HL-60/S4 (cell line): ENCODE data around the gene FCER2.
"Not testable (repeated sequence)": the region's sequence is repeated elsewhere in the genome, so short reads cannot be mapped to it uniquely, and the experiment has no call there.

Experiments used
- in situ Hi-C: fragments of 300-500 bp; cut with MboI; formaldehyde crosslinking; loops from 2 replicates; pipeline ENCODE4 v1.14.3; 2022; ENCODE audit warnings: low sequenced_read_pairs

The FCER2 gene, protein sequence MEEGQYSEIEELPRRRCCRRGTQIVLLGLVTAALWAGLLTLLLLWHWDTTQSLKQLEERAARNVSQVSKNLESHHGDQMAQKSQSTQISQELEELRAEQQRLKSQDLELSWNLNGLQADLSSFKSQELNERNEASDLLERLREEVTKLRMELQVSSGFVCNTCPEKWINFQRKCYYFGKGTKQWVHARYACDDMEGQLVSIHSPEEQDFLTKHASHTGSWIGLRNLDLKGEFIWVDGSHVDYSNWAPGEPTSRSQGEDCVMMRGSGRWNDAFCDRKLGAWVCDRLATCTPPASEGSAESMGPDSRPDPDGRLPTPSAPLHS

DNA sequence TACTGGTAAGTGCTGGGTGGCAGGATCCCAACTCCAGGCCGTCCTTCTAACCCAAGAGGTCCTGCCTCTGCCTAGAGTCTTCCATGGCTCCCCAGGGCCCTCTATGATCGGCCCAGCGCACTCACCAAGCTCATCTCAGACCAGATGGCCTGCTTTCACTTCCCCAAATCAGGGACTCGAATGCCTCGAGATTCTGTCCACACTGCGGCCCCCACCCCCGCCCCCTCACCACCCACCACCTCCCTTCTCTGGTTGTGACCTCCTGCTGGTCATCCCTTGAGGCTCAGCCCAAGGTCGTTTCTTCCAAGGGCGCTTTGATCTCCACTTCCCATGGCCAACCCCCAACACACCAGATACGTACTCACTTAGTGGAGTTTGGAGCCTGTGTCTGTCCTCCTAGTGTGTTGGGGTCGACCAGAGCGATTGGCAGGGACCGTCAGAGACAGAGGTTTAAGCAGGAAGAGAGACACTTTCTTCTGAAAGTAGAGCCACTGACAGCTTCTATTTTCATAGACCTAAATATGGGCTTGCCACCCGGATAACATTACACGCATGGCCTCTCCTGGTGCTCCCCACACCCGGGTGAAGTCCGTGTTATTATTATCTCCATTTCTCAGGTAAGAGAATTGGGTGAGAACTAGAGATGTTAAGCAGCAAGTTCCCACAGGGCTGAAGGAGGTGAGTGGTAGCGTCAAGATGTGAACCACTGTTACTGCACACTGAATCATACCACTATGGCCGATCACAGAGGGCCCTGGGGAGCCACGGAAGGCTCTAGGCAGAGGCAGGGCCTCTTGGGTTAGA is at the start of gene FCER2:
Gene FCER2 (minus strand): TSS at position 478 of the 804 bp plus-strand sequence. CDS start 2,371 bp downstream, outside the sequence.
- in situ Hi-C loops: no loop called here

DNA sequence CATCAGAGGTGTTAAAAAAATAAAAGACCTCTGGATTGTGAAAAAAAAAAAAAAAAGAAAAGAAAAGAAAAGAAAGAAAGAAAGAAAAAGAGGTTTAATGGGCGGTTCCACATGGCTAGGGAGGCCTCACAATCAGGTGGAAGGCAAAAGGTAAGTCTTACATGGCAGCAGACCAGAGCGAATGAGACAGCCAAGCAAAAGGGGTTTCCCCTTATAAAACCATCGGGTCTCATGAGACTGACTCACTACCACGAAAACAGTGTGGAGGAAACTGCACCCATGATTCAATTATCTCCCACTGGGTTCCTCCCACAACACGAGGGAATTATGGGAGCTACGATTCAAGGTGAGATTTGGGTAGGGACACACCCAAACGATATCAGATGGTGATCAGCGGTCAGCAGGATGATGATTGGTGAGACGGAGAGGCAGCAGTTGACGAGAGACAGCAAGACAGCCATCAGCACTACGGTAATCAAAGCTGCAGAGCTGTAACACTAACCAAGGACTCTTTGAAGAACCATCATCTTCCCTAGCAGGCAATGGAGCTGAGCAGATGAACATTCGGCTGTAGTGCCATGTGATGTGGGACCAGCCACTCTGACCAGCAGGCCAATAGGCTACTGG is 49.3 kb upstream of the FCER2 start:
- in situ Hi-C loops: no loop called here

DNA sequence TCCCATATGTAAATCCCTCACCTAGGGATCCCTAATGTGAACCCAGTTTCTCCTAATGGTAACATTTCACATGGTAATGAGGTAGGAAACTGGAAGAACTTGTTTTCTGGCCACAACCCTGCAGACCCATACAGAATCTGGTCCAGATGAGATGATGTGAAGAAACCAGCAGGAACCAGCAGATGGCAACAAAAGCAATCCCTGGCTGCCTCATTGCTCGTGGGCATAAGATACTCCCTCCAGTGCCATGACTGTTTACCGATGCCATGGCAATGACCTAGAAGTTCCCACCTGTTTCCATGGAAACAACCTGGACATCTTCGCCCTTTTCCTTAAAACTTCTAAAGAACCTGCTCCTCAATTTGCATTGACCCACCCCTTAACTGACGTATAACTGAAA is 46.8 kb upstream of the FCER2 start:
- in situ Hi-C loops: no loop called here

DNA sequence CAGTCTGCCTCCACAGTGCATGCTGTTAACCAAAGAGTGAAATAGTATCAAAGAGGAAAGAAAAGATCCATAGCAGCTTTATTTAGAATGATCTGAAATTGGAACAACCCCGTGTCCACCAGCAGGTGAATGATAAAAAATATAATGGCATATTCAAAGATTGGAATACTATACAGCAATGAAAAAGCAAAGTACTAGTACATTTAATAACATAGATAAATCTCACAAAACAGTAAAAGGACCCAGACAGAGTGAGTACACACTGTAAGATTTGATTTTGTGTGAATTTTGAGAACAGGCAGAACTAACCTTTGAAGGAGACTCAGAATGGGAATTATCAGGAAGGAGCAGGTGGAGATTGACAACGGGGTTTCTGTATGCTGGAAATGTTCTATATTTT is 46.2 kb upstream of the FCER2 start:
- in situ Hi-C loops: no loop called here

DNA sequence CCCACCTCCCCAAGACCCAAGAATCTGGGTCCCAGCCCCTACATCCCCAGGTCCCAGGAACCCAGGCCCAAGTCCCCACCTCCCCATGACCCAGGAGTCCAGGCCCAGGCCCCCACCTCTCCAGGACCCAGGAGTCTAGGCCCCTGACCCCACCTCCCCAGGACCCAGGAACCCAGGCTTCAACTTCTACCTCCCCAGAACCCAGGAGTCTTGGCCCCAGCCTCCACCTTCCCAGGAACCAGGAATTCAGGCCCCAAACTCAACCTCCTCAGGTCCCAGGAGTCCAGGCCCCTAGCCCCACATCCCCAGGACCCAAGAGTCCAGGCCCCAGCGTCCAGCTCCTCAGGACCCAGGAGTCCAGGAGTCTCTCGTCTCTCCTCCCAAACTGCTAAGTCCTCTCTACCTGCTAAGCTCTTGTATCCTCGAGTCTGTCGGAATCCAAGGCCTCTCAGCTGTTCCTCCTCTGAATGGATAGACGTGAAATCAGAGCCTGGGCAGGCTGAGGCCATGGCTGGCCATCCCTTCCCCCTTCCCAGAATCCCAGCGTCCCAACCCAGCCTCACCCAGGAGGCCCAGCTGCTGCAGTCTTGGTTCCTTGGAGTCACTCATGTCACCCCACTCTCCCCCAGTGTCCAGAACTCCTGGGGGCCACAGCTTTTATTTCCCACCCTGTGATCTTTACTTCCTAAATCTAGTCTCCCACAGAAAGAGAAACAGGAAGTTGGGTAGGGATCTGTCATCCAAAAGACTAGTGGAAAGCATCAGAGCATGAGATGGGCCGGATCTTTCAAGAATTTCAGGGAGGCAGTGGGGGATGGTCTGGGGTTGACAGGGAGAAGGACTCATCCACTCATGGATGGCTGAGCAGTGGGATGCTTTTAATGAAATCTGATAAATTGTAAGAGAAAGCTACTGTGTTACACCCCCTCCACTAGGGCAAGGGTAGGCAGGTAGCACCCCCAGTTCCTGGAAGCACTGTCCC is 45.3 kb upstream of the FCER2 start, which contains the start of gene CD209:
Gene CD209 (minus strand): TSS at position 632 of the 982 bp plus-strand sequence. CDS start 23 bp downstream, at position 609.
- in situ Hi-C loops: no loop called here

DNA sequence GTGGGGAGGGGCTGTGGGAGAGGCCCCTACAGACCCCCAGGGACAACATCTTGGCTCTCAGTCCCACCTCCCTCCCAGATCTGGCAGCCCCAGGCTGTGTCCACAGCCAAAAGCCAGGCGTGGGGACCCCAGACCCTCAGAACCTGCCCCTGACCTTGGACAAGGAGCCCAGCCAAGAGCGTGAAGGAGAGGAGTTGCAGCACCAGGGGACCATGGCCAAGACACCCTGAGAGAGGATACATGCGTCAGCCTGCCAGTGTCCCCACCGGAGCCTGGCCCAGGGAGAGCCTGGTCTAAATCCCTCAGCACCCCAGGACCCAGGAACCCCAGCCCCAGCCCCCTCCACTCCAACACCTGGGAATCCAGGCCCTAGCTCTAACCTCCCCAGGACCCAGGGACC is 44.4 kb upstream of the FCER2 start:
- in situ Hi-C loops: not testable (repeated sequence)

DNA sequence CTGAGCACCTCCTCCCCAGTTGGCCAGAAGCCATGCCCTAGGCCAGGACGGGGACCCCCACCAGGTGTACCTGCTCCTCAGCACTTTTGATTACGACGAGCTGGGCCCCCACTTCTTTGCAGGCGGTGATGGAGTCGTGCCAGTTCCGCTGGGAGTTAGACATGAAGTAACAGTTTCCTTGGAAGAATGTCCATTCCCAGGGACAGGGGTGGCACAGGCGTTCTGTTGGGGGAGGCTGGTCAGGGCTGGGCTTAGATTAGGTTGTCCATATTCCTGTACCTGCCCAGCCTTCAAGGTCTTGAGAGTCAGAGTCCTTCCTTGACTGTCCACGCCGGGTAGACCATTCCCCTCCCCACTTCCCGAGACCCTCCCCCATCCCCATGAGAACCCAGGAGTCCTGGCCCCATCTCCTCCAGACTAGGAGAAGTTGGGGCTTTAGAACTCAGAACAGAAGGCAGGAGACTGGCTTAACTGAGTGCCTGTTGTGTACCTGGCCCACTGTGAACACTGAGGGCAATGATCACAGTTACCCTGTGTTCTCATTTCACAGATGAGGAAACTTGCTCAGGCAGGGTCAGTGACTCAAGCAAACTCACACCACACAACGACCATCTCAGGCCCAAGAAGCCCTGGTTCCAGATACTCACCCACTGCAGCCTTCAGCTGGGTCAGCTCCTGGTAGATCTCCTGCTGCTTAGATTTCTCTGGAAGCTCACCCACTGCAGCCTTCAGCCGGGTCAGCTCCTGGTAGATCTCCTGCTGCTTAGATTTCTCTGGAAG is 43.1 kb upstream of the FCER2 start:
- in situ Hi-C loops: no loop called here

DNA sequence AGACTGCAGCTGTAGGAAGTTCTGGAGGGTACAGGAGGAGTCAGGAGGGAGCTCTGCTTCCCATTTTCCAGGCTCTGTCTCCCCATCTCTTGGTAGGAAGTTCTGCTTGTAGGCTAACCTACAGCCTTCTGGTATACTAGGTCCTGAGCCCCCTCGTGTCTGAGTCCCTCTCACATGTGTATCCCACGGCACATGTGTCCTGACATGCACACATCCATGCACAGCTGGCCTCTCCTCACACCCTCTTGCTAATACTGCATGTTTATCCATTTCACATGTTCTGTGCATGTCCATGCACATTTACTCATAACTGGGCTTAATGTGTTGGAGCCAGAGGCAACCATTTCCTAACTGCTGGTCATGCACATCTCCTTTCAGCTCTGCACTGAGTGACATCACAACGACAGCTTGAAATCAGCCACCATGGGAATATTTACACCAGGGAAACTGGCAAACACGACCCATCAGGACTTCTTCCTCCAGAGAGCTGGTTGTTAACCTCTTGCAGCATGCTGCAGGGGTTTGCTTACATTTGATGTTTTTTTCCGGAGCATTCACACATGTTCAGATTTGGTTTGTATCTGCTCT is 42.4 kb upstream of the FCER2 start:
- in situ Hi-C loops: no loop called here

DNA sequence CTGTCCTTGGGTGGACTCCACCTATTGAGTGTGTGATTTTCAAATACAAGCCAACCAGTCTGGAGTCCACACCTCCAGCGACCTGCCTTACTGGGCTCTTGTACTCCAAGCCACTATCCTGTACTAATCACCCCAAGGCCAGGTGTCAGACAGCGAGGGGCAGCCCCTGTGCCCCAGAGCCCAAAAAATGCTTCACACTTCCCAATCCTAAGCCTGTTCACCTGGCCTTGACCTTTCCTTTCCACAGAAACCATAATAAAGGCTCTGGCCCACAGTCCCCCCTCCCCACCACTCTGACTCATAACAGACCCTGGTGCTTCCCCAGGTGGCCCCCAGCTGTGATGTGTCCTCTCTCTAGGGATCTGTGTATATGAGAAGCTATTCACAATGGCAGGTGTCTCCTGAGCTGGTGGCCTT is 41.5 kb upstream of the FCER2 start:
- in situ Hi-C loops: no loop called here

DNA sequence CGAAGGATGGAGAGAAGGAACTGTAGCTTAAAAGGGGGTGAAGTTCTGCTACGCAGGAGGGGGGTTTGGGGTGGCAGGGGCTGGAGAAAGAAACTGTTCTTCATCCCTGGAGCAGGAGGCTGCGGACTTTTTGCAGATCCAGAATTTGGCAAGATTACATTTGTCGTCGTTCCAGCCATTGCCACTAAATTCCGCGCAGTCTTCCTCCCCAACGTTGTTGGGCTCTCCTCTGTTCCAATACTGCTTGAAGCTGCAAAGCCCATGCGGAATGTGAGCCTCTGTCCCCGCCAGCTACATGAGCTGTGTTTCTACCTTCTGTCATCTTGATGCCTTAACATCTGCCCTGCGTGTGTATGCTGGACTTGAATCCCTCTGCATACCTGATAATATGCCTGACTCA is 41.1 kb upstream of the FCER2 start:
- in situ Hi-C loops: no loop called here

DNA sequence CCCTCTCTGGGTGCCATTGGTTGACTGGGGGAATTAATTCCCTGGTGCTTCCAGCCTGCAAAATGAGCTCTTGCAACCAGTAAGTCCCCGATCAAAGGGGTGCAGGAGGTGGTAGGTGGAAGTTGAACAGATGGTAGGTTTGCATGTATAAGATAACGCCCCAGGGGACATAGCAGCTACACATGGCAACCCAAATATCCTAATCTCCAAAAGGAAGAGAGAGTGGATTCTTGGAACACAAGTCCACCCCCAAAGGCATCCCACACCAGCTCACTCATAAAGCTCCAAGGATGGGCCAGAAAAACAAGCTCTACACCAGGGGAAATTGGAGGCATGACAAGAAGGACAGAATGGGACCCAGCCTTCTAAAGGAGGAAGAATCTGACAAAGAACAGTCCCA is 40.6 kb upstream of the FCER2 start:
- in situ Hi-C loops: no loop called here

DNA sequence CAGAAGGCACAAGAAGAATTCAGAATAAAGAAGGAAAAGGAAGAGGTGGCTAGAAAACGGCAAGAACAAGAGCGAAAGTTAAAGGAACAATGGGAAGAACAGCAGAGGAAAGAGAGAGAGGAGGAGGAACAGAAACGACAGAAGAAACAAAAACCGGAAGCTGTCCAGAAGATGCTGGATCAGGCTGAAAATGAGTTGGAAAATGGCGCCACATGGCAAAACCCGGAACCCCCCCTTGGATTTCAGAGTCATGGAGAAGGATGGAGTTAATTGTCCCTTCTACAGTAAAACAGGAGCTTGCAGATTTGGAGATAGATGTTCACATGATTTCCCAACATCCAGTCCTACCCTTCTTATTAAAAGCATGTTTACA is 38.7 kb upstream of the FCER2 start:
- in situ Hi-C loops: no loop called here

DNA sequence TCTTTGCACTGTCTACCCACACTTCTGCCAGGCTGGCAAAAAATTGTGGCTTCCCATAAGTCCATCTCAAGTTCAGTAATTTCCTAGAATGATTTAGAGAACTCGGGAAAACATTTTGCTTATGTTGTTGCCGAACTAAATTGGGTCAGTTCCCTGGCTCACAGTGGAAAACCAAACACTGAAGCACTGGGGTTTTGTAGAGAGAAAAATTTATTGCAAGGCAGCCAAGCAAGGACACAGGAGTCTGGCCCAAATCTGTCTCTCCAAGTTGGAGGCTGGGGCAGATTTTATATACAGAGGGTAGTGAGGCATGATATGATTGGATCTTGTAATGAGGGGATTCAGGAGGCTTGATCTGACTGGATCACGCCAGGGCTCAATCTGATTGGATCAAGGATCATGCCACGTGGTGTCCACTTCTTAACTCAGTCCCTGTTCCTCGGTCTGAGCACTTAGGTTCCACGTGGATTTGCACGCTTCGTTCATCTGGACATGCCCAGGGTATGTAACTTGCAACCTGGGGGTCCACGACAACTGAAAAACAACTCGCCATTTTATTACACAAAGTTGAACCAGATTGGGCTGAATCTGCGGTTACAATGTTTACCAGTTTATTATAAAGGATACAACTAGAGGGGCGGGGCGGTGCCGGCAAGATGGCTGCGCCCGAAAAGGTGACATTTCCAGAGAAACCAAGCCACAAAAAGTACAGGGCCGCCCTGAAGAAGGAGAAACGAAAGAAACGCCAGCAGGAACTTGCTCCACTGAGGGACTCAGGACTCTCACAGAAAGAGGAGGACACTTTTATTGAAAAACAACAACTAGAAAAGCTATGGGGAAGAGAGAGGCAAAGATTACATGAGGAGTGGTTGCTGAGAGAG is 38.1 kb upstream of the FCER2 start:
- in situ Hi-C loops: no loop called here

DNA sequence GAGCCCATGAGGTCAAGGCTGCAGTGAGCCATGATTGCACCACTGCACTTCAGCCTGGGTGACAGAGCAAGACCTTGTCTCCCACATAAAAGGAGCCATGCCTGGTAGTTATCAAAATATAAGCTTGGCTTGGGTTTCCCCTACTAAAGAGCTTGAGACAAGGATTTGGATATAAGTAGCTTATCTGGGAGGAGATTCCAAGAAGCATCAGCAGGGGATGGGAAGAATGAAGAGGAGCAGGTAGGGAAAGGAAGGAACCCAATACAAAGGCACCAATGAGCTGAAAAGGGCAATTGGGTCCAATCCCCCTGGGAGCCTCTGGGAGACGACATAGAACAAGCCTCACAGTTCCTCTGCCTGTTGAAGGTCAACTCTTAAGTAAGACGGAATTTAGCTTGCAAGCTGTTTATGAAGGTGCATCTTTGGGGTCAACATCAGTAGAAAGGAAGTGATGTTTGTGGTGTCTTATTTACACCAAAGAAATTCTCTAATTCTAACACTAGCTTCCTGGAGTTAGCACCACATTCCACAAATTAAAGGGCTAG is 37.4 kb upstream of the FCER2 start:
- in situ Hi-C loops: no loop called here

DNA sequence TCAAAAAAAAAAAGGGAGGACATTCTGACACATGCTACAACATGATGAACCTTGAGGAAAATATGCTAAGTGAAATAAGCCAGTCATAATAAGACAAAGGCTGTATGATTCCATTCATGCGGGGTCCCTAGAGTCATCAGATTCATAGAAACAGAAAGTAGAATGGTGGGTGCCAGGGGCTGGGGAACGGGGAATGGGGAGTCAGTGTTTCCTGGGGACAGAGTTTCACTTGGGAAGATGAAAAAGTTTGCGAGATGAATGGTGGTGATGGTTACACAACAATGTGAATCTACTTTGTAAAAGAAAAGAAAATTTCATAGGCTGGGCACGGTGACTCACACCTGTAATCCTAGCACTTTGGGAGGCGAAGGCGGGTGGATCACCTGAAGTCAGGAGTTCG is 36.1 kb upstream of the FCER2 start:
- in situ Hi-C loops: no loop called here

DNA sequence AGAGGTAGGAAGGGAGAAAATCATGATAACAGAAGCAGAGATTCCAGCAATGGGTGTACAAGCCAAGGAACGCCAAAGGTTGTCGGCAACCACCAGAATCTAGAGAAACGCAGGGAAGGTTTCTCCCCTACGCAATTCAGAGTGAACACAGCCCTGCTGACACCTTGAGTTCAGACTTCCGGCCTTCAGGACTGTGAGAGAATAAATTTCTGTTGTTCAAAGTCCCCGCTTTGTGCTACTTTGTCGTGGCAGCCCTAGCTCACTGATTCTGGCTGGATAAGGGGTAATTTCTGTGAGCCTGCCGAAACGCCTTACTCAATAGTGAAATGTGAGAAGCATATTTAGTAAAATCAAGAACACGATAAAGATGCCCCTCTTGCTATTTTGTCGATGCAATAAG is 35.3 kb upstream of the FCER2 start:
- in situ Hi-C loops: no loop called here

DNA sequence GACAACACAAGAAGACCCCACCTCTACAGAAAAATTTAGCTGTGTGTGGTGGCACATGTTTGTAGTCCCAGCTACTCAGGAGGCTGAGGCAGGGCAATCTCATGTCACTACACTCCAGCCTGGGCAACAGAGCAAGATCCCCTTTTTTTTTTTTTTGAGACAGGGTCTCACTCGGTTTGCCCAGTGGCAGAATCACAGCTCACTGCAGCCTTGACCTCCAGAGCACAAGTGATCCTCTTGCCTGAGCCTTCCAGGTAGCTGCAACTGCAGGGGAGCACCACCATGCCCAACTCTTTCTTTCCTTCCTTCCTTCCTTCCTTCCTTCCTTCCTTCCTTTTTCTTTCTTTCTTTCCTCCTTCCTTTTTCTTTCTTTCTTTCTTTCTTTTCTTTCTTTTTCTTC is 34.2 kb upstream of the FCER2 start:
- in situ Hi-C loops: no loop called here
